Activated T-cell treated with anti-CD3 and anti-CD28 coated beads, Interleukin-2, amount 50 U/mL, for 1 hour (primary cell): ENCODE data around the gene RPL18.

Experiments used
- DNase-seq: peaks from one replicate; pipeline ENCODE4 v3.0.0-alpha.2; 2020

The RPL18 gene

GRCh38 chr19:48629297-48629598, 10.3 kb upstream of the RPL18 start:
- DNase-seq, result no peak

- no peak for DNase-seq
These were observed 9.7 kb upstream of the RPL18 start for GRCh38 chr19:48628486-48629296.

- no peak for DNase-seq
These were observed 8.9 kb upstream of the RPL18 start for GRCh38 chr19:48627865-48628314.

GRCh38 chr19:48627201-48627864, 8.4 kb upstream of the RPL18 start:
- DNase-seq, result no peak

- DNase-seq, result no peak
These were observed 6.9 kb upstream of the RPL18 start for GRCh38 chr19:48625891-48626327.

GRCh38 chr19:48624791-48625723, 6.1 kb upstream of the RPL18 start:
- no peak for DNase-seq

- peak; percentile 93 for DNase-seq
These were observed 5.2 kb upstream of the RPL18 start for GRCh38 chr19:48624067-48624594.

- no peak for DNase-seq
These were observed 4.6 kb upstream of the RPL18 start for GRCh38 chr19:48623556-48624066.

- DNase-seq, result no peak
These were observed 961 bp upstream of the RPL18 start for GRCh38 chr19:48619692-48620585.

- DNase-seq, result no peak
These were observed 581 bp downstream of the RPL18 start for GRCh38 chr19:48618278-48618915.

- DNase-seq, result no peak
These were observed 1.6 kb downstream of the RPL18 start for GRCh38 chr19:48617146-48617937.

GRCh38 chr19:48616491-48617056, 2.4 kb downstream of the RPL18 start:
- DNase-seq, result no peak

GRCh38 chr19:48616041-48616436, 2.9 kb downstream of the RPL18 start:
- DNase-seq, result no peak

GRCh38 chr19:48615231-48616040, 3.5 kb downstream of the RPL18 start:
- DNase-seq, result no peak

- DNase-seq, result no peak
These were observed 4.3 kb downstream of the RPL18 start, which contains the start of gene FAM83E for GRCh38 chr19:48614436-48615230. Gene FAM83E, minus strand, starts transcription at chr19:48615076. Its CDS starts 1,704 bp downstream, at chr19:48613372.

- DNase-seq, result no peak
These were observed 5.0 kb downstream of the RPL18 start for GRCh38 chr19:48613852-48614435.

GRCh38 chr19:48613024-48613851, 5.7 kb downstream of the RPL18 start:
- no peak for DNase-seq
